SU-DHL-6 (cell line): ENCODE measurements around the gene TPM4.

Experiments used
- EZH2phosphoT487 ChIP-seq: fragments of 200-600 bp; sonication (generic), shearing (Covaris generic); conservative IDR thresholded peaks from 2 replicates; pipeline ENCODE4 v1.6.1; 2018; ENCODE audit warnings: mild to moderate bottlenecking, antibody characterized with exemption, low read length, moderate library complexity, mixed read lengths
- TF ChIP-seq, protein P1 (sequence below): fragments of 200-600 bp; sonication (generic); IDR thresholded peaks from one replicate; pipeline ENCODE4 v1.5.1; 2017; ENCODE audit warnings: antibody characterized with exemption, mild to moderate bottlenecking, low read length, moderate library complexity; ENCODE audit not compliant: insufficient read depth, poor library complexity, severe bottlenecking

DNA sequence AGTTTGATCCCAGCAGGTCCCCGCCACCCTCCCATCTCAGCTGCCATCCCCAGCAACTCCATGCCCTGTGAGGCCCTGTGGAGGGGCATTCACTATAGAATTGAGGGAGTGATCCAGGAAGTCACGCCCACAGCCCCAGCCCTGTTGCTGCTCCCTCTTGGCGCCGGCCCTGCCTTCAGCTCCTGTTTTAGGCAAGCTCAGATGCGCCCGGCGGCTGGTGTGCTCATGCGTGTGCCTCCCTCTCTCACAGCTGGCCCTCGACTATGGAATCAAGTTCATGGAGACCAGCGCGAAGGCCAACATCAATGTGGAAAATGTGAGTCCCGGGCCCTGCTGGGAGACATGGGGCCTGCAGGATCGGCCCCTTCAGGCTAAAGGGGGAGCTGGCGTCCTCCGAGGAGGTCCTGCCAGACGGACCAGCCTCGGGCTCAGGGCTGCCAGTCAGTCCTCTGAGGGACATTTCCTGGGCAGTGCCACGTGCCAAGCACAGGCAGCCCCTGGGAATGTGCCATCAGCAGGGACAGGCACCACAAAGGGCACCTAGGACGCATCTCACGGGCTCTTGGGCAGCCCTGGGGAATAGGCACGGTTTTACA, 51.6 kb downstream of the TPM4 start:
- TF ChIP-seq, protein P1, sequence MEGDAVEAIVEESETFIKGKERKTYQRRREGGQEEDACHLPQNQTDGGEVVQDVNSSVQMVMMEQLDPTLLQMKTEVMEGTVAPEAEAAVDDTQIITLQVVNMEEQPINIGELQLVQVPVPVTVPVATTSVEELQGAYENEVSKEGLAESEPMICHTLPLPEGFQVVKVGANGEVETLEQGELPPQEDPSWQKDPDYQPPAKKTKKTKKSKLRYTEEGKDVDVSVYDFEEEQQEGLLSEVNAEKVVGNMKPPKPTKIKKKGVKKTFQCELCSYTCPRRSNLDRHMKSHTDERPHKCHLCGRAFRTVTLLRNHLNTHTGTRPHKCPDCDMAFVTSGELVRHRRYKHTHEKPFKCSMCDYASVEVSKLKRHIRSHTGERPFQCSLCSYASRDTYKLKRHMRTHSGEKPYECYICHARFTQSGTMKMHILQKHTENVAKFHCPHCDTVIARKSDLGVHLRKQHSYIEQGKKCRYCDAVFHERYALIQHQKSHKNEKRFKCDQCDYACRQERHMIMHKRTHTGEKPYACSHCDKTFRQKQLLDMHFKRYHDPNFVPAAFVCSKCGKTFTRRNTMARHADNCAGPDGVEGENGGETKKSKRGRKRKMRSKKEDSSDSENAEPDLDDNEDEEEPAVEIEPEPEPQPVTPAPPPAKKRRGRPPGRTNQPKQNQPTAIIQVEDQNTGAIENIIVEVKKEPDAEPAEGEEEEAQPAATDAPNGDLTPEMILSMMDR: no peak
- TF ChIP-seq EZH2phosphoT487: no peak
